NCI-H187 (cell line): ENCODE data around the gene CUEDC1.

Experiments used
- DNase-seq, 2 experiments: peaks; one replicate each; lab custom pipeline; 2025; lab: John Stamatoyannopoulos, UW

Gene CUEDC1

GRCh38 chr17:57957120-57957850, 2.1 kb upstream of the CUEDC1 start:
- no peak for DNase-seq

- peak; percentile 47 to 61 for DNase-seq
Measured at GRCh38 chr17:57956291-57957119, 1.3 kb upstream of the CUEDC1 start.

- DNase-seq: peak in 1 of 2 experiments; percentile 38
Measured at GRCh38 chr17:57954397-57955182, 622 bp downstream of the CUEDC1 start.

- DNase-seq: no peak
Measured at GRCh38 chr17:57953705-57954396, 1.4 kb downstream of the CUEDC1 start.

- no peak for DNase-seq
Measured at GRCh38 chr17:57953219-57953618, 2.0 kb downstream of the CUEDC1 start.

- DNase-seq: no peak
Measured at GRCh38 chr17:57949649-57950048, 5.6 kb downstream of the CUEDC1 start.

GRCh38 chr17:57948555-57949420, 6.4 kb downstream of the CUEDC1 start:
- no peak for DNase-seq

- no peak for DNase-seq
Measured at GRCh38 chr17:57948169-57948554, 7.0 kb downstream of the CUEDC1 start.

- DNase-seq: no peak
Measured at GRCh38 chr17:57947369-57947768, 7.8 kb downstream of the CUEDC1 start.

- peak in 1 of 2 experiments; percentile 19 for DNase-seq
Measured at GRCh38 chr17:57946798-57947358, 8.3 kb downstream of the CUEDC1 start.

- no peak for DNase-seq
Measured at GRCh38 chr17:57945996-57946797, 9.0 kb downstream of the CUEDC1 start.

- no peak for DNase-seq
Measured at GRCh38 chr17:57944908-57945307, 10.3 kb downstream of the CUEDC1 start.

- no peak for DNase-seq
Measured at GRCh38 chr17:57943645-57944044, 11.6 kb downstream of the CUEDC1 start.

GRCh38 chr17:57943140-57943539, 12.1 kb downstream of the CUEDC1 start:
- no peak for DNase-seq

- DNase-seq: no peak
Measured at GRCh38 chr17:57941384-57942370, 13.5 kb downstream of the CUEDC1 start.

GRCh38 chr17:57940653-57941329, 14.4 kb downstream of the CUEDC1 start:
- peak; percentile 56 to 80 for DNase-seq

- DNase-seq: peak in 1 of 2 experiments; percentile 27
Measured at GRCh38 chr17:57940231-57940630, 15.0 kb downstream of the CUEDC1 start.

GRCh38 chr17:57939797-57940196, 15.4 kb downstream of the CUEDC1 start:
- peak; percentile 83 to 87 for DNase-seq
